ENCODE data around the gene JAZF1. TPM values are rescaled to one million over a fixed set of nuclear protein-coding genes. Genes with fewer than 3 reads are reported as not detected.

Gene JAZF1
- total and polyA plus RNA-seq, 10 of the 15 experiments (the other 5 are each of a cell fraction or from before 2014, with no cell fraction given) = 0.04 to 0.82 (median 0.15) TPM; not detected in 3

DNA sequence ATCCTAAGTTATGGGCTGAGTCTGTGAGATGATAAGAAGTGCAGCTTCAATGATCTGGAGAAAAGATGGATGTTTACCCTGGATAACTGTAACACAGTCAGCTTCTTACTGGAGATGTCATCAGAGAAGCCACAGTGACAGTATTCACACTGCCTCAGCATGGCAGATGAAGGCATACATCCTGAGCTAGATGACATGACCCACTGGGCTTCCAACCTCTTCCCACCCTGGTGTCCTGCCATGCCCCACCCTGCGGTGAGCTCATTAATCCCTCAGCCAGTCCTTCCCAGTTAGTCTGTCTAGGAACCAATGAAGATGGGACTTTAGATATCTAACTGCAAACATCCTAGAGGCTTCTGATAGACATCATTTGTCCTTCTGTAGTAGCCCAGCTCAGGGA is 226.8 kb downstream of the JAZF1 start (continued):
- no peak for TF ChIP-seq KAT2A (conservative IDR thresholded peaks at IDR 0.05; ENCODE audit: control insufficient read depth, low read depth, low read length)

DNA sequence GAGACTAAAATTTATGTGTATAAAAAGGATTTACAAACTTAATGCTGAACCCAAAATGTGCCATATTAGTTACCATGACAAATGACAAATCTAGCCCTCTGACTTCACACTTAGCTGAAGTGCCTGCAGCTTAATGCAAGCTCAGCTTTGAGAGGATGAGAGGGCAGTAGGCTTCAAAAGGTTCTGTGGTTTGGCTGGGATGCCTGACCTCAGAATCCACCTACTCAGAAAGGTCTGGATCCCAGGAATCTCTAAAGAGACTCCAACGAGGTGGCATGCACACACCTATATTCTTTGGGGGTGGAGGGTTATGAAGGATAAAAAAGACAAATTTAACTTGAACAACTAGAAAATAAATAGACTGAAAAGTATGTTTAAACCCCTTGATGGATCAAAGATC is 227.2 kb downstream of the JAZF1 start:
- no peaks in the 10 kb centered on the region for H3K9me3 ChIP-seq (replicated peaks; ENCODE audit: control insufficient read depth, insufficient read depth, low read length)
- no peaks in the 10 kb centered on the region for H4K20me1 ChIP-seq (ENCODE audit: control insufficient read depth, insufficient read depth)
- no peak overlapping the region for H2AFZ ChIP-seq (ENCODE audit: control insufficient read depth, low read depth, low read length)
- in situ Hi-C loops (cut with MboI) (no loop called here), intact Hi-C loops (cut with micrococcal nuclease; ENCODE audit: unreplicated experiment) (no loop called here)
- no peaks in the 10 kb centered on the region for H3K79me2 ChIP-seq (ENCODE audit: control insufficient read depth, insufficient read depth, low read length)
- H3K4me3 ChIP-seq = no peak overlapping the region
- H3K9ac ChIP-seq (ENCODE audit: control insufficient read depth, insufficient read depth, low read length) = no peak overlapping the region
- ChIA-PET SMC1A (ENCODE audit: uncharacterized antibody, unreplicated experiment) (interaction anchor here (1.1 kb wide), 1 partner anchor 791 kb away, joined by 3 read pairs; no protein-coding TSS in a partner anchor), CTCF (interaction anchor here (1.1 to 1.3 kb wide), 2 partner anchors 11 to 67 kb away, joined by 3 read pairs; no protein-coding TSS in a partner anchor), POLR2A (no interaction called here), RAD21 (ENCODE audit: unreplicated experiment) (no interaction called here)
- FAIRE-seq = no peak
- H3K27ac ChIP-seq (ENCODE audit: control insufficient read depth, insufficient read depth) = no peak overlapping the region
- no peak overlapping the region for H3K4me2 ChIP-seq (ENCODE audit: control insufficient read depth, insufficient read depth)
- no peaks in the 10 kb centered on the region for H3K4me1 ChIP-seq (ENCODE audit: control insufficient read depth, insufficient read depth, low read length)
- BruUV-seq (replicated peaks) = no TSS peak
- no peaks in the 10 kb centered on the region for H3K36me3 ChIP-seq (ENCODE audit: control insufficient read depth in 2 of 2, insufficient read depth in 2 of 2, low read length in 1 of 2)
- DNase-seq (ENCODE audit: low read depth, low spot score) = no peak
- 0% methylated on average over 1 of the region's 1 CpG for WGBS (ENCODE audit: insufficient coverage, insufficient replicate concordance, low lambda C conversion rate, missing lambda C conversion rate)
- H3K27me3 ChIP-seq (replicated peaks in 1 of 2; ENCODE audit: control insufficient read depth in 2 of 2, insufficient read depth in 2 of 2, low read length in 1 of 2) = peaks cover 1 to 3% of the 10 kb centered on the region in 2 experiments; a peak in 3 of 4 replicates
- no peak for ATAC-seq
- no peak for TF ChIP-seq HDAC6 (IDR thresholded peaks at IDR 0.05; ENCODE audit: unreplicated experiment)
- TF ChIP-seq POLR2AphosphoS5 (IDR thresholded peaks at IDR 0.05; ENCODE audit: low read length) = no peak
- no peak for TF ChIP-seq LARP7 (IDR thresholded peaks at IDR 0.05)
- TF ChIP-seq TCF3 (IDR thresholded peaks at IDR 0.05; ENCODE audit: borderline replicate concordance, insufficient read depth, low read depth, low read length) = no peak
- no peak for TF ChIP-seq ZSCAN29 (IDR thresholded peaks at IDR 0.05)
- no peak for TF ChIP-seq SMAD1 (IDR thresholded peaks at IDR 0.05; ENCODE audit: low read depth, partially characterized antibody)
